GM12878 (cell line): Measurements from ENCODE around the gene NSMCE3.

Source experiments
- CTCF ChIP-seq, 3 experiments: IDR thresholded peaks in 2 of 3; conservative IDR thresholded peaks in 1 of 3; 2 replicates each; pipeline ENCODE4 v1.5.1; 2011; ENCODE audit warnings: low read depth in 3 of 3, low read length in 3 of 3, mild to moderate bottlenecking in 3 of 3, control low read depth in 2 of 3, moderate library complexity in 2 of 3, inconsistent platforms in 1 of 3, mixed read lengths in 1 of 3; ENCODE audit not compliant: control insufficient read depth in 2 of 3, insufficient read depth in 1 of 3; ENCODE audit errors: extremely low read depth in 1 of 3
- MYC ChIP-seq: IDR thresholded peaks from 2 replicates; pipeline ENCODE4 v1.6.1; 2011; ENCODE audit warnings: mild to moderate bottlenecking, low read length, moderate library complexity, inconsistent platforms; ENCODE audit not compliant: insufficient read depth, insufficient replicate concordance, insufficient read length, severe bottlenecking

GRCh38 chr15:29259233-29259632 is 10.4 kb downstream of the NSMCE3 start:
- TF ChIP-seq CTCF (IDR thresholded peaks at IDR 0.05 in 2 of 3, conservative IDR thresholded peaks at IDR 0.05 in 1 of 3; ENCODE audit: control insufficient read depth in 2 of 3, extremely low read depth in 1 of 3, insufficient read depth in 1 of 3, low read depth in 3 of 3, low read length in 3 of 3) (peak in 1 of 3 experiments; percentile 26; a peak in 2 of 6 replicates), MYC (no peak)
